DOHH2 (cell line): Measurements from ENCODE around the gene EPB41L1.

Experiments used
- H3F3A ChIP-seq: fragments of 200-600 bp; sonication (generic), shearing (Covaris generic); 2 replicates; pipeline ENCODE4 v1.6.0; 2016; ENCODE audit warnings: antibody characterized with exemption, mild to moderate bottlenecking; ENCODE audit not compliant: control insufficient read depth, insufficient read depth
- H3K27ac ChIP-seq: fragments of 200-600 bp; sonication (generic); 2 replicates; pipeline ENCODE4 v1.5.1; 2014; ENCODE audit warnings: low read depth, mild to moderate bottlenecking, low read length, moderate library complexity
- H3K27me3 ChIP-seq: fragments of 200-600 bp; sonication (generic); 2 replicates; pipeline ENCODE4 v1.6.1; 2014; ENCODE audit warnings: mild to moderate bottlenecking, low read length, mixed read lengths; ENCODE audit not compliant: control insufficient read depth
- H3K36me3 ChIP-seq: fragments of 200-600 bp; sonication (generic); 2 replicates; pipeline ENCODE4 v1.6.1; 2014; ENCODE audit warnings: mild to moderate bottlenecking, low read length, moderate library complexity, mixed read lengths; ENCODE audit not compliant: control insufficient read depth
- H3K4me1 ChIP-seq: fragments of 200-600 bp; sonication (generic); 2 replicates; pipeline ENCODE4 v1.6.1; 2014; ENCODE audit warnings: mild to moderate bottlenecking, low read length, mixed read lengths; ENCODE audit not compliant: control insufficient read depth
- H3K4me2 ChIP-seq: fragments of 200-600 bp; sonication (generic); 2 replicates; pipeline ENCODE4 v1.6.0; 2014; ENCODE audit warnings: mild to moderate bottlenecking, low read length, moderate library complexity
- H3K4me3 ChIP-seq: fragments of 200-600 bp; sonication (generic); 2 replicates; pipeline ENCODE4 v1.5.1; 2014; ENCODE audit warnings: mild to moderate bottlenecking, low read length, mixed read lengths
- H3K79me2 ChIP-seq: fragments of 200-600 bp; sonication (generic); 2 replicates; pipeline ENCODE4 v1.6.1; 2014; ENCODE audit warnings: mild to moderate bottlenecking, low read length, mixed read lengths; ENCODE audit not compliant: control insufficient read depth
- H3K9me2 ChIP-seq: fragments of 200-600 bp; sonication (generic); replicated peaks from 2 replicates; pipeline ENCODE4 v1.6.1; 2014; ENCODE audit warnings: mild to moderate bottlenecking, low read length, mixed read lengths; ENCODE audit not compliant: control insufficient read depth
- H3K9me3 ChIP-seq: fragments of 200-600 bp; sonication (generic); 2 replicates; pipeline ENCODE4 v1.6.1; 2014; ENCODE audit warnings: antibody characterized with exemption, low read length, mixed read lengths; ENCODE audit not compliant: control insufficient read depth, insufficient read depth
- H4K20me1 ChIP-seq: fragments of 200-600 bp; sonication (generic); 2 replicates; pipeline ENCODE4 v1.6.0; 2014; ENCODE audit warnings: low read depth, mild to moderate bottlenecking, antibody characterized with exemption, low read length, moderate library complexity; ENCODE audit not compliant: control insufficient read depth, insufficient read depth
- EZH2phosphoT487 ChIP-seq: fragments of 200-600 bp; sonication (generic); IDR thresholded peaks from 2 replicates; pipeline ENCODE4 v1.6.1; 2017; ENCODE audit warnings: borderline replicate concordance, mild to moderate bottlenecking, antibody characterized with exemption, low read length, moderate library complexity, mixed read lengths
- TF ChIP-seq, protein P1 (sequence below): fragments of 200-600 bp; sonication (generic); IDR thresholded peaks from one replicate; pipeline ENCODE4 v1.5.1; 2014; ENCODE audit warnings: antibody characterized with exemption, mild to moderate bottlenecking, low read depth, low read length; ENCODE audit not compliant: poor library complexity, severe bottlenecking

The EPB41L1 gene

GRCh38 chr20:36116807-36117441 lies 37.6 kb upstream of the EPB41L1 start:
- H4K20me1 ChIP-seq, result no peaks in the 10 kb centered on the region
- no peaks in the 10 kb centered on the region for H3K9me2 ChIP-seq
- no peaks in the 10 kb centered on the region for H3K36me3 ChIP-seq
- H3K4me3 ChIP-seq, result no peak overlapping the region
- no peaks in the 10 kb centered on the region for H3F3A ChIP-seq
- peaks cover 34% of the 10 kb centered on the region for H3K4me1 ChIP-seq
- TF ChIP-seq, protein P1, sequence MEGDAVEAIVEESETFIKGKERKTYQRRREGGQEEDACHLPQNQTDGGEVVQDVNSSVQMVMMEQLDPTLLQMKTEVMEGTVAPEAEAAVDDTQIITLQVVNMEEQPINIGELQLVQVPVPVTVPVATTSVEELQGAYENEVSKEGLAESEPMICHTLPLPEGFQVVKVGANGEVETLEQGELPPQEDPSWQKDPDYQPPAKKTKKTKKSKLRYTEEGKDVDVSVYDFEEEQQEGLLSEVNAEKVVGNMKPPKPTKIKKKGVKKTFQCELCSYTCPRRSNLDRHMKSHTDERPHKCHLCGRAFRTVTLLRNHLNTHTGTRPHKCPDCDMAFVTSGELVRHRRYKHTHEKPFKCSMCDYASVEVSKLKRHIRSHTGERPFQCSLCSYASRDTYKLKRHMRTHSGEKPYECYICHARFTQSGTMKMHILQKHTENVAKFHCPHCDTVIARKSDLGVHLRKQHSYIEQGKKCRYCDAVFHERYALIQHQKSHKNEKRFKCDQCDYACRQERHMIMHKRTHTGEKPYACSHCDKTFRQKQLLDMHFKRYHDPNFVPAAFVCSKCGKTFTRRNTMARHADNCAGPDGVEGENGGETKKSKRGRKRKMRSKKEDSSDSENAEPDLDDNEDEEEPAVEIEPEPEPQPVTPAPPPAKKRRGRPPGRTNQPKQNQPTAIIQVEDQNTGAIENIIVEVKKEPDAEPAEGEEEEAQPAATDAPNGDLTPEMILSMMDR, result no peak
- TF ChIP-seq EZH2phosphoT487, result no peak
- no peaks in the 10 kb centered on the region for H3K9me3 ChIP-seq
- H3K79me2 ChIP-seq, result no peaks in the 10 kb centered on the region
- no peak overlapping the region for H3K27ac ChIP-seq
- H3K4me2 ChIP-seq, result no peak overlapping the region
- no peaks in the 10 kb centered on the region for H3K27me3 ChIP-seq

DNA sequence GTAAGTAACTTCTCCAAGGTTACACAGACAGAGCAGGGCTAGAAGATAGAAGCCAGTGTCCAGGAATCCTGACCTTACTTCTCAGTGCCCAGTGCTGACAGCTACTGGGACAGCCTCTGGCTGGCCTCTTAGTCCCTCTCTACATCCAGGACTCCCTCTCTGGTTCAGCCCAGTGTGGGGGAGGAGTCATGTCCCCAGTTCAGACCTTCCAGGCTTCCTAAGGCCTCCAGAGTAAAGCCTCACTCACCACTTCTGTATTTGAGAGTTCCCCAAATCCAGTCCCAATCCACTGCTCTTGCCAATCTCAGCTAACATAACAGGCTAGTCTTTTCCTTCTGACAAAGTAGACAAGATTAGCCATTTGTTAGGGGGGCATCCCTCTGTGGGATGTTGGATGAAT lies 36.9 kb upstream of the EPB41L1 start:
- no peaks in the 10 kb centered on the region for H3K27me3 ChIP-seq
- H3K27ac ChIP-seq, result no peak overlapping the region
- H4K20me1 ChIP-seq, result no peaks in the 10 kb centered on the region
- no peaks in the 10 kb centered on the region for H3K79me2 ChIP-seq
- peaks cover 34% of the 10 kb centered on the region for H3K4me1 ChIP-seq
- no peaks in the 10 kb centered on the region for H3F3A ChIP-seq
- H3K4me3 ChIP-seq, result no peak overlapping the region
- H3K9me3 ChIP-seq, result no peaks in the 10 kb centered on the region
- no peaks in the 10 kb centered on the region for H3K9me2 ChIP-seq
- no peaks in the 10 kb centered on the region for H3K36me3 ChIP-seq
- TF ChIP-seq, protein P1, result no peak
- TF ChIP-seq EZH2phosphoT487, result no peak
- H3K4me2 ChIP-seq, result no peak overlapping the region

DNA sequence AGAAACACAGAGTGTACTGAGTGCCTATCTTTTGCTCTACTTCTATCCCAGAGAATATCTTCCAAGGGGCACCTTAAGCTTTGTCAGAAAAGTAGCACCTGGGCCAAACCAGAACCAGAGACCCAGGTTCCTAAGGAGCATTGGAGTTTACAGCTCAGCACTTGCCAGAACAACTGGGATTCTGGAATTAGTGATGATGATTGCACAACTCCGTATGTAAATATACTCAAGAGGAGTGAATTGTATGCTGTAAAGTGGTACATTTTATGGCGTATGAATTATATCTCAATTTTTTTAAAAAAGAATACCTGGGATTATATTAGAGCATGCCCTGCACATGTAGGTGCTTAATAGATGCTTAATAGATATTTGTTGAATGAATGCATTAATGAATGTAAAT lies 36.2 kb upstream of the EPB41L1 start:
- Histone ChIP-seq H3K9me2 (no peaks in the 10 kb centered on the region), H4K20me1 (no peaks in the 10 kb centered on the region), H3K4me3 (no peak overlapping the region), H3F3A (no peaks in the 10 kb centered on the region), H3K27ac (no peak overlapping the region), H3K4me2 (no peak overlapping the region), H3K4me1 (peaks cover 32% of the 10 kb centered on the region), H3K27me3 (no peaks in the 10 kb centered on the region), H3K79me2 (no peaks in the 10 kb centered on the region), H3K36me3 (no peaks in the 10 kb centered on the region), H3K9me3 (no peaks in the 10 kb centered on the region)
- TF ChIP-seq, protein P1, result no peak
- TF ChIP-seq EZH2phosphoT487, result no peak
